Right hindlimb (tissue), 1 donor: Measurements from ENCODE around the gene EPHB1.
"Not testable (repeated sequence)": the region's sequence is repeated elsewhere in the genome, so short reads cannot be mapped to it uniquely, and the experiment has no call there.

Source experiments
- DNase-seq: peaks from one replicate; pipeline ENCODE4 v3.0.0-alpha.2; 2018

The EPHB1 gene

DNA sequence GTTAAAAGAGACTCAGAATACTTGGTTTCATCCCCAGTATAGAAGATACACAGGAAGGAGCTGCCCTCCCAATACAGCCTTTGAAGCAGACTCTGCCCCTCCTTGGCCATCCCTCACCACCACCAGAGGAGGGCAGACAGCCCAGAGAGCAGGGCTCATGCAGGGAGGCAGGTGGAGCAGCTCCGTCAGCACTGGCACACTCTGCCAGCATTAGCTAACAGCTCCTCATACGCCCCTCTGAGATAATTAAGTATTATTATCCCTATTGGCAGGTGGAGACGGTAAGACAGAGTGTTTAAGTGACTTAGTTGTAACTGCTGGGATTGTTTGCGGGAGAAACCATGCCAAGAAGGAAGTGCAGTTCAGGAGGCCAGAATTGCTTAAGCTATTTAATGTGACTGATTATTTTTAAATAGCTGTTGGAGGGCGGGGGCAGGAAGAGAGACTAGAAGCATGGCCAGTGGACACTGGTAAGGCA, 434.0 kb downstream of the EPHB1 start:
- DNase-seq, result peak; percentile 37

DNA sequence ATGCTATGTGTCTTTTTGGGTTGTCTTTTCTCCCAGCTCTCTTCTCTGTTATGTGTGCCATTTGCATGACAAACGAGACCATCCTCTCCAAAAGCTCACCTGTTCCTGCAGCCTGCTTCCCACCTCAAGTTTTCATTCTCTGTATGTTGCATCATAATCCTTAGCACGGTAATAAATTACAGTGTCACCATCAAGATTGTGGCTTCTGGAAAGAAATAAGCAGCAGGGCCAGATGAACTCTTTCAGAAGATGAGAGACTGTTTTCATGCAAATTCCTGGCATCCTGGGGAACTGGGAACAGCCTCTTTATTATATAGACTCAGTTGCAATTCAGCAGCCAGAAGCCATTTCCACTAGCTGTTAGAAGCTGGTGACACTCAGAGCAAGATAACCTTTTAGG, 436.7 kb downstream of the EPHB1 start:
- no peak for DNase-seq

DNA sequence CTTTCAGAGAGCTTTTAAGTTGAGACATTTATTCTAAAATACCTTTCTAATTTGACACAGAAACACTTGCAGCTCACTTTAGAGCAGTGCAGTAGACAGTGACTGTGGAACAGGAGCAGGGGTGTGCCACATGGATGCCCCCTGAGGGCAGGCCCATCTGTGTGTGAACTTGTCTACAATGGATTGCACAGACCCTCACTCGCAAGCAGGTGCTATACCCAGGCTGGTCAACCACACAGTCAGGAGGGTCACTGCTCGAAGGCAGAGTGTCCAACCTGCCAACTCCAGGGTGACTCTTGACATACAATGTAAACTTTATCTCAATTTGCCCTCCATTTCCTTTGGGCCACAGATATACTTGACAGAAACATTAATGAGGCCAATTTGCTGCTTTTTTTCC, 437.2 kb downstream of the EPHB1 start:
- DNase-seq, result no peak

DNA sequence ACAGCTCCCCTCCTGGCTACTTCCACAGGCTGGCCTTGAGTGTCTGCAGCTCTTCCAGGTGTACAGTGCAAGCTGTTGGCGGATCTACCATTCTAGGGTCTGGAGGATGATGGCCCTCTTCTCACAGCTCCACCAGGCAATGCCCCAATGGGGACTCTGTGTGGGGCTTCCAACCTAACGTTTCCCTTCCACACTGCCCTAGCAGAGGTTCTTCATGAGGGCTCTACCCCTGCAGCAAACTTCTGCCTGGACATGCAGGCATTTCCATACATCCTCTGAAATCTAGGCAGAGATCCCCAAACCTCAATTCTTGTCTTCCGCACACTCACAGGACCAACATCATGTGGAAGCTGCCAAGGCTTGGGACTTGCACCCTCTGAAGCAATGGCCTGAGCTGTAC, 438.4 kb downstream of the EPHB1 start:
- not testable (repeated sequence) for DNase-seq

DNA sequence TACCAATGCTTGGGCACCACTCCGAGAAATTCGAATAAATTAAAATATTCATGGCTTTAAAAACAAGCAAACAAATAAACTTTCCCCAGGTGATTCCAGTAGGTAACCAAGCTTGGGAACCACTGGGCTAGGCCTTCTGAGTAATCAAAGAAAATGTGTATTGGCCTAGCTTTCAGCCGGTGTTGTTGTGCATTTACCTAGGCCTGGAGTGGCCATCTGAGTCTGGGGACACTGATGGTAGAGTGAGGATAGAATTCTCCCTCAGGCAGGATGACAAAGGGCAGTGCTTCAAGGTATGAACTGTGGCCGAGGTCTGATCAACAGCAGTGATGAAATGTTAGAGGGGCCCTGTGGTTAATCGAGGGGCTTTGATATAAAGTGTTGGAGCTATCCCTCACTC, 440.5 kb downstream of the EPHB1 start:
- no peak for DNase-seq

DNA sequence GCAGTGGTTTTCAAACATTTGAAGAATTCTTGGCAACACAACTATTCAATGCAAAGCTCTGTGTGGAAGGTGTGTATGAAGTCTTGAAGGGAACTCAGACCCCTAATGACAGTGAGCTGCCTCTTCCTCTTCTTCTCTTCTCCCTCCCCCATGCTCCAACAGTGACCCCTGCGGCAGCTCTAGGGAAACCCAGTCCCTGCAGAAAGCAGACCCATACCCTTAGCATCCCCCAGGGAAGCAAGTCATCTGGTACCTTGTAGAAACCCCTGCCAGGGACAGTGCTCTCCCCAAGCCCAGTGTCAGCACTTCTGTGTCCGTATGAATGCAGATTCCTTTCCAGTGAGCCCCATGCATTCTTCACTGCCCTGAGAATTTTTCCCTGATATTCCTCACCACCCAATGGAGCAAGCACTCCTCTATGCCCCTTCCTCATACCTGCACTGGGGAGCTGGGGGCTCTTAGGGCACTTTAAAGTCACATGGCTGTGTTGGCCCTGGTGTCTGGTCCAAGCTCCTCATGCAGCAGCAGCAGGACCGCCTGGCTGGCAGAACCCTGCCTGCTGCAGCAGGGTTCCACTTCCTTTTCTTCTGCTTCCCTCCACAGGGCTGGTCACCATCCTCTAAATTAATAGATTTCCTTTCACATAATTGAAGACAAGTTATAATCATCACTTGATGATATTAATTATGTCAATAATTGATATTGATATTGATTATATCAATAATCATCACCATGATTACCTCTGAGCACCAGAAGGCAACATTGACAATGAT, 442.5 kb downstream of the EPHB1 start:
- DNase-seq, result no peak

DNA sequence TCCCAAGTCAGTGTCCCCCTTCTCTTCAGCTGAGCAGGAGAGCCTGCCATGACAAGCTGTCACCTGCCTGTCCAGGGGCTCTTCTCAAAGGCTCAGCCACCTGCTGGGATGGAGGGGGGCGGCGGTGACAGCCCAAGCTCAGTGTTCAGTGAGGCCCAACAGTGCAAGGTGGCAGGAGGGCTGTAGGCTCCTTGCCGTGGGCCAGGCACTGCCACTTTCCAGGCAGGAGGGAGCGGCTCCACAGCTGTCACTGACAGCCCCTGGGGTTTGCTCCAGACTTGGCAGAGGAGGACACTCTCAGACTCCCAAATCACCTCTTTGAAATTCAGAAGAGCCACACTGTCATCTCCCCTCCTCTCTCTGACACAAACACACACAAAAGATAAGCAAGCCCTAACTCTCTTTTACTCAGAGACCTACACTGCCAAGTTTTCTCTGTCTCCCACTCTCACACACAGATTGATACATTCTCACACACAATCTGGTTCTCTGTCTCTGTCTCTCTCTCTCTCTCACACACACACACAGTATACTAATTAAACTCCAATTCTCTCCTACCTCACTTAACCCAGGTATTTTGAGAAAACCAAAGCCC, 443.3 kb downstream of the EPHB1 start:
- DNase-seq, result no peak

DNA sequence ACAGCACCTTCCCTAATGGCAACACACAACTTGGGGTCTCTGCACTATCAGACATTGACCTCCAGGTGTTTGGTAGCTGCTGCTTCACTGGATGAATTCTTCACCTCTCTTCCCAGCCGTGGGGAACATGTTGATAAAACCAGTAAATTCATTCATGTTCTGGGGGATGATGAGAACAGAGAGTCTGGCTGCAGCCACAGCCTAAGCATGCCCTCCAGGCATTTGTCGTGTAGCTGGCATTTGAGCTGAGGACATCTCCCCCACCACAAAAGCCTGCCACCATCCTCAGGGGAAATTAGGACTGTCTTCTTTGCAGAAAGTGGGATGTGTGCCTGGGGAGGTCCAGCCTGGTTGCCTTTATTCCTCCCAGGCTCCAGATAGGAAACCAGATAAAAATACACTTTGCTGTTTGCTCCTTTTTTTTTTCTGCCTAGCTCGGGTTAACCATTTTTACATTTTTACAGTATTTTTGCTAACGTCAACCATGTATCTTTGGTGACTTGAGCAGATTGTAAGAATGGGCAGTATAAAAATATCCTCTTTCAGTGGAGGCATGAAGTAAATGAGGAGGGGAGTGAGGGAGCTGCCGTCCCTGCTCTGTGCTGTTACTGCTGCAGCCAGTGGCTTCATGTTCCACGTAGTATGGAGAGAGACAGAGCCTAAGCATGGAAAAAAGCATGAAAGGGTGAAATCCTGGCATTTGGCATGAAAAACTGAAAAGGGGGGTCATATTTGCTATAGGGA, 444.0 kb downstream of the EPHB1 start:
- DNase-seq, result no peak

DNA sequence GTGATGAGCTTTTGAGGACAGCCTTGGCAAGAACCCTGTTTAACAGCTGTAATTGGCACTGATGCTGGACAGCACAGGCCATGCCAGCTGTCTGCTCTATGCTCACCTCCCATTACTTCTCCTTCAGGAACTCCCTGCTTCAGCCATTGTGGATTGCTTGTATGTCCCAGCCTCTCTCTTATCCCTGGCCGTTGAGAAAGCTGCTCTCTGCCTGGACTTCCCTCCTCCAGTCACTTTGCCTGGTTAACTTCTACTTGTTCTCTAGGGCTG, 444.5 kb downstream of the EPHB1 start:
- DNase-seq, result peak; percentile 27

DNA sequence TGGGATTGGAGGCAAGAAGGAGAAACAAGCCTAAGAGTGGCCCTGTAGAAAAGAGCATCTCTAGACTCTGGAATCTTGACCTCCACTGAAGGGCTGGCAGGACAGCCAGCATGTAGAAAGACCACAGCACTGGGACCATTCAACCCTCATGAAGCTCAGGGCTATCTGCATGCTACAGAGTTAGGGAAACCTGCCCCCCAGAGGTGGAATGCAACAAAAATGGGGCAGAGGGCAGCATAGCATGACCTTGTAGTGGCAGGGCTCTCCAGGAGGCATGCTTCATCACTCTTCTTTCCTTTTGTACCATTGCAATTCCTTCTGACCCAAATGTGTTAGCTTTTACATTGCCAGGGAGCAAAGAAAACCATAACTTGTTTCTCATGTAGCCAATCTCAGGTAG, 445.4 kb downstream of the EPHB1 start:
- DNase-seq, result no peak

DNA sequence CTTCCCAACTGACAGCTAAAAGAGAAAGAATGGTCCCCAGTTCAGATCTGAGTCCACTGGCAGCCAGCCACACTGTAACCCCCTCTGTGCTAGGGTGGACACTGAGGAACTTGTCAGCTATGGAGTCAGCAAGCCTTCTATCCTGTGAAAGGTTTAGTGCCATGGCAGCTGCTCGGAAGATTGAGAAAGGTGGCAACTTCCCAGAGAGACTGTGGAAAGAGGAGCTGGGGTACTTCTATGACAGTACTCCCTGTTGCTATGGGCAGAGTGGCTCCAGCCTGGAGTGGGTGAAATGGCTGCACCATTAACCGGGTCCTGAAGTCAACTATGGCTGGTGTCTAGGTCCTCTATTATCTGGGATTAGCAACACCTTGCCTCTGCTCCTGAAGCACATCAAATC, 447.2 kb downstream of the EPHB1 start:
- no peak for DNase-seq

DNA sequence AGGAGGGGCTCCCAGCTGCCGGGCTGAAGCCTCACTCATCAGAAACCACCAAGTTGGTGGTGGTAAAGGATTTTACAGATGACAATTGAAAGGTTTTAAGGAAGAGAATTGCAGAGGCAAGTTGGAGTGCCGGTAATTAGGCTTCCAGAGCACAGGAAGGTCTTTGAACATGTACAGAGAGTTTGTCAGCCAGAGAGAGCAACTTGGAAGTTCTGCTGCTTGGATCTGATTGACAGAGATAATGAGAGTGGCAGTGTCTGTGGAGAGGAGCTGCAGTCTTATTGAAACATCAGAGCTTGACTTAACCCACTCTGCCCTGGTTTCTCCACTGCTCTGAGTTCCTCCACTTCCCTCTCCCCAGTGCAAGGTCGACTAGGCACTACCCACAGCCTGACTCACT, 448.6 kb downstream of the EPHB1 start:
- DNase-seq, result no peak

DNA sequence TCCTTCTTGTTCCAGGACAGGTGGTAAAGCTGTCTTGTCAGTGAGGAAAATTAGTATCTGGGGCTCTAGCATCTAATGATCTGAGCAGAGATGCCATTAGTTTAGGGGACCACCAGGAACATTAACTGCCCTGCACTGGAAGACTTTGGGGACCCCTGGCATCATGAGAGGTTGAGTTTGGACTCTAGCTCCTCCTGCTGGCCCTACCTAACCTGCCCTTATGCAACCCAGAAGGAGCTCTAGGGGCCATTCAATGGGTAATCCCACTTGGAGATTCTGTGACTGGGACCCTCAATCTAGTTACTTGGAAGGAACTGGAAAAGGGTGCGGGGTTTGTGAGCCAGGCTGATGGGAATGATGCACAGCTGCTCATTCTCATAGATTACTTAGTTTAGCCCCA, 451.0 kb downstream of the EPHB1 start:
- no peak for DNase-seq

DNA sequence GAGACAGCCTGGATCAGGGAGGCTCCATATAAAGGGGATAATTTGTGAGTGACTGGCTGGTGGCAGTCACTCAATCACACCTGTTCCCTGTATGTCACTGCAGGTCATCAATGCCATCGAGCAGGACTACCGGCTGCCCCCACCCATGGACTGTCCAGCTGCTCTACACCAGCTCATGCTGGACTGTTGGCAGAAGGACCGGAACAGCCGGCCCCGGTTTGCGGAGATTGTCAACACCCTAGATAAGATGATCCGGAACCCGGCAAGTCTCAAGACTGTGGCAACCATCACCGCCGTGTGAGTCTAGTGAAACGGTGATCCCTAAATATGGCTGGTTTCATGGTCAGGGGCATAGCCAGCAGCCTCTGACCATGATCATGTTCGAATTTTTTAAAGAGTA, 453.2 kb downstream of the EPHB1 start:
- no peak for DNase-seq

DNA sequence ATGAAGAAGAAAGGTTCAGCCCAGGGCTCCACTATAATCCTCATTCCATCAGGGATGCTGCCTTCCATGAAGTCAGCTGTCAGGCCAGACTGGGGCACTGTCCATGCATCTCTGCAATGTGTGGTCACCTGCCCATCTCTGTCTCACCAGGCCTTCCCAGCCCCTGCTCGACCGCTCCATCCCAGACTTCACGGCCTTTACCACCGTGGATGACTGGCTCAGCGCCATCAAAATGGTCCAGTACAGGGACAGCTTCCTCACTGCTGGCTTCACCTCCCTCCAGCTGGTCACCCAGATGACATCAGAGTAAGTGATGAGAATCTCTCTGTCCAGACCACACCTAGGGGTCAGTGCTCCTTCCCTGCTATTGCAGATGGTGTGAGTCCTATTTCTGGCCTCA, 454.1 kb downstream of the EPHB1 start:
- no peak for DNase-seq

DNA sequence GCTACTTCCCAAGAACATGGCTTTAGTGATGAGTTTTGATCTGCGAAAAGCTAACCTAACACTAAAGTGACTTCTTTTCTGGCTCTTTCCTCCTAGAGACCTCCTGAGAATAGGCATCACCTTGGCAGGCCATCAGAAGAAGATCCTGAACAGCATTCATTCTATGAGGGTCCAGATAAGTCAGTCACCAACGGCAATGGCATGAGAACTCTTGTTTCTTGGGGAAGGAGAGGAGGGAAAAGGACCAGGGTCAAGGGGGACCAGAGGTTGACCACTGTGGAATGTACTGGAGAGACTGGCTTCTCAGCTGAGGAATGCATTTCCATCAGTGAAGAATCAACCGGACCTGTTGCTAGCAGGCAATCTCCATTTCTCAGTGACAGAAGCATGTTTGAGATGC, 463.9 kb downstream of the EPHB1 start:
- no peak for DNase-seq

DNA sequence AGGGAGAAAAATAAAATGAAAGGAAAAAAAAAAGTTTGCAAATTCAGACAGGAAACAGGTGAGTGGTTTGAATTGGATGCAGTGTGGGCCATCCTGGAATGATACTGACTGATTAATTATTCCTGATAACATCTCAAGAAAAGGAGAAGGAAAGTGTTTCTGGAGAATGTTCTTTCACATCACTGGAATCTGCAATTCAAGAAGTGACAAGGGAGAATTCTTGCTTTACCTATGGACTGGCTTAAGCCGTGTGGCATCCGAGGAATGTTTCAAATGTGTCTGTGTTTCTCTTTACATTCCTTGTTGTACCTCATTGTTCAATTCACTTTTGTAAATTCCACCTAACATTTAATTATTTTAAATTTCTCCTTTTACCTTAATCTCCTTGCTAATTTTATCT, 465.0 kb downstream of the EPHB1 start:
- DNase-seq, result no peak

DNA sequence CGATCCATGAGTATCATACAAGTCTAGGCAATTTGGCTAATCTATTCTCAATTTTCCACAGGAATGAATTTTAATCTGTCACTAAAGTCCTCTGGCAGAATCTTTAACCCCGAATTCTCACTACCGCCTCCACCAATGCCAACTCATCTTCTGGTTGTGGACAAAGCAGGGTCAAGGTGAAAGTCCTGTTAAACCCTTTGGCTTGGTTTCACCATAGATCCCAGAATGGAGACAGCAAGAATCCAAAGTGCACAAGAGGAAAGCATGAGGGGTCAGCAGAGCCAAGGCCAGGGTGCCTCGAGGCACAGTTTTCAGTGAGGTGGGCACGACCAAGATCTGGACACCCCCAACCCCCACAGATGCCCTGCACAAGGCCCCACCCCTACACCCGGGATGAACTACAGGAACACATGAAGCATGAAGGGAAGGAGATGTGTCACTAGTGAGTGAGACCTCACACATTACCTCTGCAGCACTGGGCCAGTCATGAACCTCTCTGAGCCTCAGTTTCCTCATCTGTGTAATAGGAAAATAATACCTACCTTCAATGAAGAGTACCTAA, 466.2 kb downstream of the EPHB1 start:
- no peak for DNase-seq

DNA sequence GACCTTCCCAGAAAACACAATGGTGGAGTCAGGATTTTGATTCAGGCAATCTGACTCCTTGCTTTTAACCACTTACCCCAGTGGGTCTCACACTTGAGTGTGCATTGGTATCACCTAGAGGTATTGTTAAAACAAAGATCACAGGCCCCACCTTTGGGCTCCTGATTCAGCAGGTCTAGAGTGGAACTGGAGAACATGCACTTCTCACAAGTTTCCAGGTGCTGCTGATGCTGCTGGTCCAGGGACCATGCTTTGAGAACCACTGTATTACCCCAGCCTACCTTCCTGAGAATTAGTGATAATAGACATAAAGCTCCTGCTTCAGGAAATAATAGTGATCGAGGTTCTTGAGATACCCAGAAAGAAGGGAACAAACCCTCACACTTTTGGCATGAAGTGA, 466.9 kb downstream of the EPHB1 start:
- no peak for DNase-seq

DNA sequence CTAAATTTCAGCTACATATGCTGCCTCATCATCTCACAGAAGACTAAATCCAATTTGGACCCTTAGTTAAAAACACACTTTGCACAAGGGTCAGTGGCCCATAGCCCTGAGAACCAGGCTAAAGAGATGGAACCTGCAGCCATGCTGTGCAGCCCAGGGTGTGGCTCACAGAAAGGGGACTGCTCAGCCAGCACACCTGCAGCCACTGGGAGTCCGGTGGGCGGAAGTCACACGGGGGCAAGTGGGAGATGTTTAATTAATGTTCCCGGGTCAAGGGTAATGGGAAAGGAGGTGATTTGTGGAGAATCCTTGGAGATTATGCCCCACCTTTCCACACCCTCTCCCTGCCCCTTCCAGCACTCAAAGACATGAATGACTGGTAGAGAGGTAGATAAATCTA, 467.4 kb downstream of the EPHB1 start:
- no peak for DNase-seq

DNA sequence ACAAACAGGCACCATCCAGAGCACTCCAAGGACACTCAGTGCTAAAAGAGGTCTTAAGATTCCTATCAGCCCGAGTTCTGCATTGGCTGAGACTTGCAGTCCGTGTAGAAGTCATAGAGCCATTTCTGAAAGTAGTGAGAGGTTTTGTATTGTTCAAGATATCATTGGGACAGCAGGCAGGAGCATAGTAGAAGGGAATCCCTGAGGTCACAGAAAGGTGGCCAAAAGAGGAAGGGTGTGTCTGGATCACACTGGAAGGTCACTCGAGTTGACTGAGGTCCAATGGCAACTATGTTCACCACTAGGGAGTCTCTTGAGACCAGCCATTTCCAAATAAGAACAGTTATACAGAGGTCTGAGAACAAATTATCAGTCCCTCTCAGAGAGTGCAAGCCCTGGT, 468.3 kb downstream of the EPHB1 start:
- DNase-seq, result no peak

DNA sequence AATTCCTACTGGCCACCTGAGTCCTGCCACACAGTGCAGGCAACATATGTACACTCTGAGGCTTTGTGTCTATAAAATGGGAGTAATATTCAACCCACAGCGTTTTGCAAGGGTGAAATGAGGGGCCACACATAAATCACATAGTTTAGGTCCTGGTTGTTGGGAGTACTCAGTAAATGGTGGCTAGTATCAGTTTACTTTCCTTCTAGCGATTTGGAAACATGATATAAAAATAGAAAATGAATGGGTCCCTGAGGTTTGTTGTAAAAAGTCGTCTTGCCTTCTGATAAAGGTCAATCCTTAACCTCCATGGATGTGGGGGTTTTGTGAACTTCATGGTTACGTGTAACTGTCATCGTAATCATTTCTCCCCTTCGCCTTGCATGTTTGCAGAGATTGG, 472.4 kb downstream of the EPHB1 start:
- no peak for DNase-seq

DNA sequence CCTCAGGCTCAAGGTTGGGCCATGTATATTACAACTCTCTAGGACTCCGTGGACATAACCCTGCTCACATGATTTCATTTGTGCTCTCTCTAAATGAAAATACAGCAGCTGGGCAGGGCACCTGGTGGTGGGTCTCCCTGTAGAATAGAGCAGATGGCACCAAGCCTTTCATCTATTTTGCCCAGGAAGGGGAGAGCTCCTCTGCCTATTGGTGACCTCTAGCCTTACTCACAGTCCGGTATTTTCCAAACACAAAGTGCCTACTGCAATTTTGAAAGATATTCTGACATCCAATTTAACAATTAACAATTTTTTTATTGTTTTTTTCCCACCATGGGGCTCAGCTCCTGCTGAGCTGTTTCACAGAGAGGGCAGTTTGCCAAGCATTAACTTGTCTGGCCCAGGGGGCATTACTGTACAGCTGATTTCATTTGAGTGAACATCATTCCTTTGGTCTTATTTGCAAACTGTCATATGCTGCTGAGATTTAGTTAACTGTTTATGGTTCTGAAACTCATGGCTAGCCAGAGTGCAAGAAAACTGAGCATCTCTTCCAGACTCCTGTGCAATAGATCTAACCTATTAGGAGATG, 474.0 kb downstream of the EPHB1 start:
- no peak for DNase-seq
